ENCODE data around the gene TMEM204.

Gene TMEM204

DNA sequence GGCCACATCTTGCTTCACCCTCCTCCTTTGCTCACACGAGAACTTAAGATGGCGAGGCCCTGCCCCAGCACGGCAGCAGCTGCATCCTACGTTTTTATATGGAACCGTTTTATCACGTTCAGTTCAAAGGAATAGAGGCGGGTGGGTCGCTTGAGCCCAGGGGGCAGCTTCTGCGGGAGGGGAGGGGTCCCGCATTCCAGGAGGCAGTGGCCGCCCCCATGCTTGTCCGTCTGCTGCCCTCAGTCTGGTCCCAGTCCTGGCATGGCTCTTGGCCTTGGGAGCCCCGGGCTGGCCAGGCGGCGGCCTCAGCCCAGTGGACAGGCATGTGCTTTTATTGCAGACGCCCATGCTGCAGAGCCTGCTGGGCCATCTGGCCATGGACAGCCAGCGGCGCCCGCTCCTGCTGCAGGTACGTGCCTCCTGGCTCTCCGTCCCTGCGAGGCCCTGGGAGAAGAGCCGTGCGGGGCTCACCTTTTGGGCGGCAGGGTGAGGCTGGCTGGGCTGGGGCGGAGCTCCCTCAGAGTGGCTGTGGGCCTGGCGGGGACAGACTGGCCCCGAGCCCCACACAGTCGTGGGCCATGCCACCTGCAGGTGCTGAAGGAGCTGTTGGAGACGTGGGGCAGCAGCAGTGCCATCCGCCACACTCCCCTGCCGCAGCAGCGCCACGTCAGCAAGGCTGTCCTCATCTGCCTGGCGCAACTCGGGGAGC lies 33.6 kb upstream of the TMEM204 start:
- no peak for DNase-seq

DNA sequence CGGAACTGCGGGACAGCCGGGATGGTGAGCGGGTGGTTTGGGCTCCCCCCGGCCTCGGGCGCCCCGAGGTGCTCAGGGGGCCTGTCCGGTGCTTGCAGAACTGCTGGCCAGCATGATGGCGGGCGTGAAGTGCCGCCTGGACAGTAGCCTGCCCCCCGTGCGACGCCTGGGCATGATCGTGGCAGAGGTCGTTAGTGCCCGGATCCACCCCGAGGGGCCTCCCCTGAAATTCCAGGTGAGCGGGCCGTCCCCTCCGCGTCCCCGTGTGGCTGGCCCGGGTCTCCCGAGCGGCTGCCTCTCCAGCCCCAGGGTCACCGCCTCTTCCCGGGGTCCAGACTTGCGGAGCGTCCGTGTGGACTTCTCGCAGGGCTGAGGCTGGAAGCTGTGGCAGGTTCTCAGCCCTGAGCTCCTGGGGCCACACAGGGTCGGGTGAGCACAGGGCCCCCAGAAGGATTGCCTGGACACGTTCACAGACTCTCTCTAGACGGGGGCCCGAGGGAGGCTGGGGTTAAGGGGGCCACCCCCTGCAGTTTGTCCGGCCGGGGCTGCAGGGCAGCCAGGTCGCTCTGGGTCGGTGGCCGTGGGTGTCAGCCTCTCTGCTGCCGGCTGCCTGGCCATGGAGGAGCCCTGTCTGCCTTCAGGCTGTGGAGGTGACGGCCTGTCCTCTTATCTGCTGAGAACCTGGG lies 32.9 kb upstream of the TMEM204 start:
- DNase-seq = no peak

DNA sequence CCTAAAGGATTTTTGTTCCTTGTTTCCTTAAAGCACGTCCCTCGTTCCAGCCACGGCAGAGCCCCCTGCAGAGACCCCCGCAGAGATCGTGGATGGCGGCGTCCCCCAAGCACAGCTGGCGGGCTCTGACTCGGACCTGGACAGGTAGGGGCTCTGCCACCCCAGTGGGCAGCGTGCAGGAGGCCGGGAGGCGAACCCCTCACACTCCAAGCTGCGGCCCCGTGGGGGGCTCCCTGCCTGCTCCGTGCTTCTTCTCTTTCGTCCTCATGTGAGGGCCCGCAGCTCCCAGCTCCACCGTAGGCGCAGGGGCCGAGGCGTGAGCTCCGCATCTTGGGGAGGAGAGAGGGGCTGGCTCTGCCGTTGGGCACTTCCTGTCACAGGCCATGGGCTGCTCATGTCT lies 31.8 kb upstream of the TMEM204 start:
- no peak for DNase-seq

DNA sequence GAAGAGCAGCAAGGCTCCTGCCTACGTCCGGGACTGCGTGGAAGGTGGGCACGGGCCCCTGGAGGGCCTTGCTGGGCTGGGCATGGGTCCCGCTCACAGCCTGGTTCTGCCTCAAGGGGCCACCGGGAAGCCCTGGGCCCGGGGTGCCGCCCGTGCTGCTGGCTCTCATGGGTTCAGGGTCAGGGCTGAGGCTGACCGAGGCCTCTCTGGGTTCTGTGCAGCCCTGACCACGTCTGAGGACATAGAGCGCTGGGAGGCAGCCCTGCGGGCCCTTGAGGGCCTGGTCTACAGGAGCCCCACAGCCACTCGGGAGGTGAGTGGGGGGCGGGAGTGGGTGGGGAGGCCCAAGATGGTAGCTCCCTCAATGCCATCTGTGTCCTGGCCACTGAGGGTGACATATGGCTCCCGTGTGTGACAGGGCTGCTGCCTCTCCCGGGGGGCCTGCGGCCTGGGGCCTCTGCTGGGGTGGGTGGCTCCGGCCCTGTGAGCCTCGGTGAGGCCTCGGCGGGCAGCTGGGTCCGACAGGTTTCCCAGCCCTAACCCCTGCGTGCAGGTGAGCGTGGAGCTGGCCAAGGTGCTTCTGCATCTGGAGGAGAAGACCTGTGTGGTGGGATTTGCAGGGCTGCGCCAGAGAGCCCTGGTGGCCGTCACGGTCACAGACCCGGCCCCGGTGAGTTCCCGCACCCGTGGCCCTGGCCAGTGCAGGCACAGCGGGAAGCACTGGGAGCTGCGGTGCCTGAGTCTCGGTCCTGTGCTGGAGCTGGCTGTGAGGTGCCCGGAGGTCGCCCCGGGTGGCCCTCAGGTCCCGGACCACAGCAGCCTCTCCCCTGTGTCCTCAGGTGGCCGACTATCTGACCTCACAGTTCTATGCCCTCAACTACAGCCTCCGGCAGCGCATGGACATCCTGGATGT lies 31.1 kb upstream of the TMEM204 start:
- no peak for DNase-seq

DNA sequence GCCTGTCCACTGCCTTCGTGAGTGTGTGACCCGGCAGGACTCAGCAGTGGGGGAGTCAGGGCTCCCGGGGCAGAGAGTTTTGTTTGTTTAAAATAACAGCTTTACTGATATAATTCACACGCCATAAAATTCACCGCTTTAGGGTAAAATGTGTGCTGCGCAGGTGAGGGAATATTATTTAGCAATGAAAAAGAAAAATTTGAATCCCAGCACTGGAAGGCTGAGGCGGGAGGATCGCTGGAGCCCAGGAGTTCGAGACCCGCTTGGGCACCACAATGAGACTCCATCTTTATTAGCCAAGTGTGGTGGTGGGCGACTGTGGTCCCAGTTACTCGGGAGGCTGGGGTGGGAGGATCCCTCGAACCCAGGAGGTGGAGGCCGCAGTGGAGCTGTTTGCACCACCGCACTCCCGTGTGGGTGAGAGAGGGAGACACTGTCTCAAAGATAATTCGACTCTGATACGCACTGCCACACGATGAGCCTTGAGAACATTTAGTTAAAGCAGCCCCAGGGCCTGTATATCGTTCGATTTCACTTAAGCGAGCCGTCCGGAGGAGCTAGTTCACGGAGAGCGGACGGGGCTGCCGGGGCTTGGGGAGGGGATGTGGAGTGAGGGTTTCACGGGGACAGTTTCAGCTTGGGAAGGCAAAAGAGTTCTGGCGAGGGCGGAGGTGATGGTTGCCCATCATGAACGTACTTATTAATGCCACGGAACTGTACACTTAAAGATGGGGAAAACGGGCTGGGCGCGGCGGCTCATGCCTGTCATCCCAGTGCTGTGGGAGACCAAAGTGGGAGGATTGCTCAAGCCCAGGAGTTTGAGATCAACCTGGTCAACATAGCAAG lies 30.1 kb upstream of the TMEM204 start:
- DNase-seq = no peak

DNA sequence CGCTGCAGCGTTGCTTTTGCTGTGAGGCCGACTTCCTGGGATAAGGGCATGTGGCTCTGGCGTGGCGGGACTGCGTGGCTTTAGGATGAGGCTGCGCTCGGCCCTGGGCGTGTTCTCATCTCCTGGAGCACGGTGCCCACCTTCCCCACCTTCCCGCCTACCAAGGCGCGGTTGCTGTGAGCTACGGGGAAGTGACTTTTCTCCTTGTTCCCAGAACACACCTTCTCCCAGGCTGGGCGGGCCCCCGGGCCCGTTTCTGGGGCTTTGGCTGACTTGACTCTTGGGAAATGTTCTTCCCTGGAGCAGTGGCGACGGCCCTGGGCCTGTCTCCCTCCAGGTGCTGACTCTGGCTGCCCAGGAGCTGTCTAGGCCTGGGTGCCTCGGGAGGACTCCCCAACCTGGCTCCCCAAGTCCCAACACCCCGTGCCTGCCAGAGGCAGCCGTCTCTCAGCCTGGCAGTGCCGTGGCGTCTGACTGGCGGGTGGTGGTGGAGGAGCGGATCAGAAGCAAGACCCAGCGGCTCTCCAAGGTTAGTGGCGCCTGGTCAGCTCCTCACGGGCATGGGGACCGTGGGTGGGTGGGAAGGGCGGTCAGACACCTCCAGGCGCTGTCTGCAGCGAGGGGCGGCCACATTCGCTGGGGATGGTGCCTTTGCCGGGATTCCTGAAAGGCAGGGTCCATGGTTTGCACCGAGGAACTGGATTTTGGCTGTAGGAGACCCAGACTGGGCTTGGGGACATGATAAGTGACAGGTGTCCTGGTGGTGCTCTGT lies 28.2 kb upstream of the TMEM204 start:
- DNase-seq = no peak

DNA sequence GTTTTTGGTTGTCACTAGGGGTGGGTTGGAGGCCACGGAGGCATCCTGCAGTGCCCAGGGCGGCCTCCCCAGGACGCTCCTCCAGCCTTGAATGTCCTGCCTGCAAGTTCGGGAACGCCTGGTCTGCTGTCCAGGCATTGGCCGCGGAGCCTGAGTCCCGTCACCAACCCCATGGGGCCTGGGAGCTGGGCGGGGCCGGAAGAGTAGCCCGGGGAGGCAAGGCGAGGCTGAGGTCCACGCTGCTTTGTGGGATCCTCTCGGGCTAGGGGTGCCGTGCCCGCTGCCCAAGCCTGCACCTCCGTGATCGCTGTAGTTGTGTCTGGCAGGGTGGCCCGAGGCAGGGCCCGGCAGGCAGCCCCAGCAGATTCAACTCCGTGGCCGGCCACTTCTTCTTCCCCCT lies 27.6 kb upstream of the TMEM204 start:
- no peak for DNase-seq

DNA sequence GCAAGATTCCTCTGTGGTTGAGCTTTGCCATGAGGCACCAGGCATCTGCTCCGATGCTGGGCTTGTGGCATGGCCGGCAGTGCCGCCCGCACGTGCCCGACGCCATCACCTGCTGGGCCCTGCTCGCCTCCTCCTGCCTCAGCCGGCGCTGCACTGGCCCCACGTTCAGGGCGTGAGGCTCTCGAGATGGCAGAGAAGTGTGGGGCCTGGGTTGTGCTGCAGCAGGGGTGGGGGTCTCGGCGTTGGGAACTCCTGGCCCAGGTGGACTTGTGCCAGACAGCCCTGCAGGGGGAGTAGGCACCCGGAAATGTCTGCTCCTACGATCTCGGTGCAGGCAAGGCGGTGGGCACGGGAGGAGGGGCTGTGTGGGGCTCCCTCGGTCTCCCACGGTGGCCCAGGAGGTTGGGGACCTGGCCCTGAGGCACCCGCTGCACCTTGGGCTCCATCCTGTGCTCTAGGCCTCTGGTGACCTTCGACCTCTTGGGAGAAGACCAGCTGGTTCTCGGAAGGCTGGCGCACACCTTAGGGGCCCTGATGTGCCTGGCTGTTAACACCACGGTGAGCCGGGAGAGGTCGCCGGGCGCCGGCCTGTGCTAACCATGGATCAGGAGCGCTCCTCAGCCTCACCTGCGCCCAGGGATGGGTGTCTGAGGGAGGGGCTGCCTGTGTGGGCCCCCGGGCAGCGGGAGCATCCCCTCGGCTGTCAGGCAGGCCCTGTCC lies 26.8 kb upstream of the TMEM204 start:
- DNase-seq = no peak

DNA sequence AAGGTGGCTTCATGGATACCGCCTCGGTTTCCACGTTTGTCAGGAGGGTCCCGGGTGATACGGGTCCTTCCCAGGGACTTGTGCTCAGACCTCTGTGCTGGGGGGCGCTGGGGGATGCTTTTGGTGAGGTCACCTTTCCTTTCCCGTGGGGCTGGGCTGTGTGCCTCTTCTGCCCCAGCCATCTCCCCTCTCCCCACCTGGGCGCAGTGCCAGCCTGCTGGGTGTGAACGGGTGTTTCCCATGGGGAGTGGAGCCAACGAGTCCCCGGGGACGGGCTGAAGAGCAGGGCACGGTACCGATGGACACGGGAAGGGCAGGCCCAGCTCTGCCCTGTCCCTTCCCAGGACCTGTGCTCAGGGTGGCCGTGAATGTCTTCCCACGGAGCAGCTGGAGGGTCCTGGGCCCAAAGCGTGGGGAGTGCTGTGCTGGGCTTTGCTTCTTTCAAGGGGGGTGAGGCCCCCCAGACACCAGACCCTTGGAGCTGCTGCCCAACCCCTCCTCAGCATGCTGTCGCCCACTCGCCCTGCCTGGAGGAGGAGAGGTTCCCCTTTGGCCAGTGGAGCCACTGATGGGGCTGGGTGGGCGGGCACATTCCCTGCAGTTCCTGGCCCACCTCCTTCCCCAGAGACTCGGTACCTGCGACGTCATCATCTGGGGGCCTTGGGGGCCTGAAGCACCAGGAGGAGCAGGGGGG lies 24.8 kb upstream of the TMEM204 start:
- DNase-seq = no peak

DNA sequence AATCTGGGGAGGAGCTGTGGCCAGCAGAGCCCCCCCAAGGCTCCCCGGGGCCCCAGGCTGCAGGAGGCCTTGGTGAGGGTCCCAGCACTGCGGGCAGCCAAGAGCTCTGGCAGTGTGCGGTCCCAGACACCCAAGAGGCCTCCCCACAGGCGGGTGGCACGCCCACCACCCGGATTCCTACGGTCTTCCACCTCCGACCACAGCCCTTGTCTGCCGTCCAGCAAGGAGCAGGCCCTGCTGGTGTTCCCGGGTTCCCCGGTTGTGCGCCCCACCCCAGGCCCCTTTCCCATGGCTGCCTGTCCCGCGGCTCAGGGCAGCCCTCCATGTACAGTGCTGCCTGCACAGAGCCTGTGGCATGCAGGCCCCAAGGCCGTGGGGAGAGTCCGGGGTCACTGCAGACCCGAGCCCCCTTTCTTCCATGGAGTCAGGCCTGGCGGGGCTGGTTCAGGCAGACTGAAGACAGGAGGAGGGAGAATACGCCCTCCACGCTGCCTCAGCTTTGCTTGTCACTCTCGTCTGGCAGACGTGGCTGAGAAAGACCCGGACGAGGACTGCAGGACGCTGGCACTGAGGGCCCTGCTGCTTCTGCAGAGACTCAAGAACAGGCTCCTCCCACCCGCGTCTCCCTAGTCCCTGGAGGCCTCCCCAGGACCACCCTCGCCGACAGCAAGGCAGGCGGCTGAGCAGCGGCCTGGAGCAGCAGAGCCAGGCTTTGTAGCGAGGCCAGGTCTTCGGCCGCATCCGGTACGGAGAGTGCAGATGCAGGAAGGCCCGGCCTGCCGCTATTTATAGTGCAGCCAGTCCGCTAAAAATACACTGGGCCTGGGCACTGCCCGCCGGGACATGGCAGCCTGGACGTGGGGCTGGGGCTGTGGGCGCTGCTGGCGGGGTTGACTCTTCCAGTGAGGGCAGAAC lies 23.9 kb upstream of the TMEM204 start:
- no peak for DNase-seq

DNA sequence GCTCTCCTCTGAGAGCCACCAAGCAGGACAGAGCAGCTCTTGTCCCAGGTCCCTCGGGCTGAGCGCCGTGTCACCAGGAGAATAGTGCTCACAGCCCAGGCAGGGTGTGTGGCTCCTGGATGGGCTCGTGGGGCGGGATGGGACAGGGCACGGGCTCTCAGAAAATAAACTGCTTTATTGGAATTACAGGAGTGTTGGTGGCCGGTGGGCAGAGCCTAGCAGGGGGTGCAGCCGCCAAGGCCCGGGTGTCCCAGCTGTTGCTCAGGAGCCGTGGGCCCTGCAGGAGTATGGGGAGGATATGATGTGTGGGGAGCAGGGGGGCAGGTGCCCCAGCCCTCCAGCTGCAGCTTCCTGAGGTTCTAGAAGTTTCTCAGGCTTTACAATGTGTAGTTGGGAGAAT lies 23.2 kb upstream of the TMEM204 start:
- DNase-seq = no peak

DNA sequence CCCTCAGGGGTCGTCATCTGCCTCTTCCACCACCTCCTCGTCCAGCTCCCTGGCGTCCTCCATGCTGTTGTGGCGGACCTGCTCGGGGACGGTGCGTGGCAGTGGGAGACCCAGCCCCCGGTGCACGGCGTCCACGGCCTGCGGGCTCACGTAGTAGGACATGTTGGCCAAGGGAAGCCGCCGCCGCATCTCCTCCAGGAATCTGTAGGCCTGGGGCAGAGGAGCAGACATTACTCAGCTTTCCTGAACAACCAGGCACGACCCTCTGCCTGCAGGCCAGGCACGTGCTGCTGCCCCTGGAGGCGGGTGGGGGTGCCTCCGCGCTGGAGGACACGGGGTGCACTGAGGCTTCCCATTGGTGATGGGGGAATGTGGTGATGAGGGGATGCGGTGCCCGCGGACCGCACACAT lies 22.5 kb upstream of the TMEM204 start:
- DNase-seq = no peak

DNA sequence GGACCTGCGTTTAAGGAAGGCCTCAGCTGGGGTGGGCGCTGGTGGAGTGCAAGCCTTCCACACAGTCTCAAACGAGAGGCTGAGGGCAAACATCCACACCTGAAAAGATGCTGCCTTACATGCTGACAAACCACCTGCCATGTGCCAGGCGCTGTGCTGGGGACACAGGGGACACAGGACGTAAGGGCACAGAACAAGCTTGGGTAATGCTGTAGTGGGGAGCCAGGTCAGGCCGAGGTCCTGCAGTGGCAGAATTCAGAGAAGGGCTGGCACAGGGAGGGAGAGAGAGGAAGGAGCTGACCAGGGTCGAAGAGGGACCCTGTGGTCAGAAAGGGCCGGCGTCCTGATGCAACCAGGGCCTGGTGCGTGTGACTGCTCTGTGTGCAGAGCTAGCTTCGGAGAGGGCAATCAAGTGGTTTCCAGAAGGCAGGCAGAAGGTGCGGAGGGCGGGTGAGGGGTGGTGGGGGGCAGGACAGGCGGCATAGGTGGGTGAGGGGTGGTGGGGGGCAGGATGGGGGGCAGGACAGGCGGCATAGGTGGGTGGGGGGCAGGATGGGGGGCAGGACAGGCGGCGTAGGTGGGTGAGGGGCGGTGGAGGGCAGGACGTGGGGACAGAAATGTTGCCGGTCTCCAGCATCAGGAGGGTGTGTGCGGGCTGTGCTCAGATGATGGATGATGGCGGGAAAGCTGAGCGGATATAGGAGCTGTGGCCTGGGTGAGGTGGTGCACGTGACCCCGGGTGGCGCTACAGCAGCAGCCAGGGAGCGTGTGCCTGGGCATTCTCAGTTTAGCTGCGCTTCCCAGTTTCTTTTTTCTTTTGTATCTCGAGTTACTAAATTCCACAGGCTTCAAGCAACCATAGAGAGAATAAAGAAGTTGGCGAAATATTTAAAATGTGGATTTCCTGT lies 21.6 kb upstream of the TMEM204 start:
- no peak for DNase-seq

DNA sequence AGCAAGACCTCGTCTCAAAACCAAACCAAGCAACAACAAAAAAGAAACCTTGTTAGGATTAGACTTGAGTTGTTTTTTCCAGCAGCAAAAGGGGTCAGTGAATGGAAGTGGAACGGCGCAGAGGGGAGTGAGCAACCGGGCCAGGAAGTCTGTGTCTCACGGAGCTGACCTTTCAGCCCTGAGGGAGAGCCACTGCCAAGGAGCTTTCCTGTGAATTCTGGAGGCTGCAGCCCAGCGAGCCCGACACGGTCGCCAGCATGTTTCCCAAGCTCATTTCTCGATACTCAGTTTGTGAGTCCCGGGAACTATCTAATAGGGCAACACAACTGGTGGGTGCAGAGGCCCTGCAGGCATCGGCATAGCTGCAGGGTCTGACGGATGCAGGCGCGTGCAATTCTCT lies 20.7 kb upstream of the TMEM204 start:
- DNase-seq = no peak

DNA sequence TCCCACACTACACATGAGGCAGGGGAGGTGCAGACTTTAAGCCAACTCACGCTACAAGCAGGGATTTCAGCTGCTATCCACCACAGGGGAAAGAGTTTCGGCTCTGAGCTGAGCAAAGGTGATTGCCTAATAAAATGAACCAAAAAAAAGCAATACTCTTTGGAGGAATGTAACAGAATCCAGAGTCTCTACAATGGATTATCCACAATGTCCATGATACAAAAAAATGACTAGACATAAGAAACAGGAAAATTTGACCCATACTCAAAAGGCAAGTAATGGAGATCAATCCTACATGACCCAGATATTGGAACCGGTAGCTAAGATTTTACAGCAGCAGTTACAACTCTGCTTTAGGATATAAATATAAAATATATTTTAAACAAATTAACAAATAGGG lies 19.0 kb upstream of the TMEM204 start:
- DNase-seq = no peak

DNA sequence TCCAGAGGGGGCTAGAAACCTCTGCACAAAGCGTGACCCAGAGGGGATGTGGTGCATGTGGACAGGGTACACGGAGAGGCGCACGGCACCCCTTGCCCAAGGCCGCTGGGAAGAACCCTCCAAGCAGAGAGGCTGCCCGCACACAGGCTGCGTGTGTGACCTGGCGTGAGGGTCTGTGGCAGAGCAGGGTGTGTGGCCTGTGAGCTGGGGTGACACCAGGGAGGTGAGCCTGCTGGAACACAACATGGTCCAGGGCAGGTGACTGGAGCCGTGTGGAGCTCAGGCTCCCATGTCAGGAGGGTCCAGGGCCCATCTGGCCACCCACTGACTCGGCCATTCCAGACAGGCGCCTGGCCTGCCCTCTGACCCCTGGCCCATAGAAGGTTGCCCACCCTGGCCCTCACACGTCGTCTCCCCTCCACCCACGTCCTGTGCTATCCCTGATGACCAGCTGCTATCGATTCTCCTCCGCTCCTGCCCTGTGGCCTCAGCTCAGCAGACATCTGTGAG lies 14.8 kb upstream of the TMEM204 start:
- no peak for DNase-seq

DNA sequence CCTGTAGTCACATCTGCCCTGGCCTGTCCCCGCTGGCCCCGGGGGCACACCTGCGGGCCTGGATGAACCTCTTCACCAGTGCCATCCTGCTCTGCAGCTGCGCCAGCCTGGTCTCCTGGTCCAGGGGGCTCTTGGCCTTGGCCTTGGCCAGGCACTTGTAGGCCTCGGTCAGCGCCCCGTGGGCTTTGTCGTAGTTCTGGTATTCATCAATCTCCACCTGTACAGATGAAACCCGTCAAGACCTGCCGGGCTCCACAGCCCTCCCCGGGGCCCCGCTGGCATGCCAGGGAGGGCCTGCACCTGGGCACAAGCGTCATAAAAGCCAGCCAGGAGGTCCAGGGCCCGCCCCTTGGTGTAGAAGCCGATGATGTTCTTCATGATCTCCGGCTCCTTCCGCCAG lies 13.6 kb upstream of the TMEM204 start:
- DNase-seq = no peak

DNA sequence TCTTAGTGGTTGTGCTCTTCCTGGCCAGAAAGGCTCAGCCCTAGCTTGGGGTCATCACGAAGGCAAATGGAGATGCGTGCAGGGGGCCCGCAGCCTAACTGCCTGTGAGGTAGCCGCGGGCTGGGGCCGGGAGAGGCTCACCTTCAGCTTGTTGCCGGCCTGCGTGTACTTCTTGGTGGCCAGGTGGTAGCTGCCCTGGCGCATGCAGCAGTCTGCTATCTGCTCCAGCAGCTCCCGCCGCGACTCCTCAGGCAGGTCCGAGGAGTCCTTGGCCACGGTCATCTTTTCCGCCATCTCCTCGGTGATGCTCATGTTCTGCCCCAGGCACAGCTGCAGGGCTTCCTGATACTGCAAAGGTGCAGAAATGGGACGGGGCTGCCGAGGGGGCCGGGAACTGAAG lies 13.0 kb upstream of the TMEM204 start:
- DNase-seq = no peak
